SK-N-MC (cell line): ENCODE data around the gene MOK.

ENCODE experiments used
- EZH2 ChIP-seq: fragments of 200-600 bp; sonication (generic); IDR thresholded peaks from one replicate; pipeline ENCODE4 v1.6.1; 2017; ENCODE audit warnings: antibody characterized with exemption
- POLR2AphosphoS5 ChIP-seq: IDR thresholded peaks from 2 replicates; pipeline ENCODE4 v1.6.1; 2012; ENCODE audit warnings: mild to moderate bottlenecking, low read depth, low read length, borderline replicate concordance

- TF ChIP-seq POLR2AphosphoS5 (no peak), EZH2 (no peak)
These were observed 75.2 kb downstream of the MOK start for GRCh38 chr14:102229739-102230092.
